H1 (cell line): ENCODE data around the gene NUP85. TPM values are rescaled to one million over a fixed set of nuclear protein-coding genes. Genes with fewer than 3 reads are reported as not detected.

Experiments used
- CTCF ChIA-PET: fragments of 300-600 bp; sonication (Branson Sonifier 250); formaldehyde crosslinking; loops from one replicate; lab custom pipeline; 2021; ENCODE audit not compliant: partially characterized antibody; lab: Charles Lee
- POLR2A ChIA-PET: fragments of 300-600 bp; sonication (Branson Sonifier 250); formaldehyde crosslinking; loops from one replicate; lab custom pipeline; 2021; ENCODE audit warnings: inconsistent platforms; ENCODE audit not compliant: partially characterized antibody; lab: Charles Lee
- DNase-seq, 2 experiments: peaks; one replicate each; pipeline versions ENCODE4 v3.0.0 to v3.0.0-alpha.2; 2010 to 2022; ENCODE audit warnings: low spot score in 2 of 2, low read depth in 1 of 2, mixed read lengths in 1 of 2
- FAIRE-seq: peaks from 2 replicates; lab custom pipeline; 2011; peaks lifted over from hg19 to GRCh38; lab: Jason Lieb, UNC
- H2AFZ ChIP-seq: 2 replicates; pipeline ENCODE4 v1.8.1; 2012; ENCODE audit warnings: low read length, inconsistent platforms
- H2AK5ac ChIP-seq: 2 replicates; pipeline ENCODE4 v1.6.1; 2013; ENCODE audit warnings: low read depth, low read length
- H2BK120ac ChIP-seq: replicated peaks from 2 replicates; pipeline ENCODE3; 2013; ENCODE audit warnings: low read depth, low read length, inconsistent platforms
- H2BK12ac ChIP-seq: 2 replicates; pipeline ENCODE4 v1.6.1; 2013; ENCODE audit warnings: low read depth, low read length
- H2BK15ac ChIP-seq: 2 replicates; pipeline ENCODE4 v1.6.1; 2013; ENCODE audit warnings: low read length
- H2BK20ac ChIP-seq: 2 replicates; pipeline ENCODE4 v1.6.1; 2013; ENCODE audit warnings: low read length
- H2BK5ac ChIP-seq: 2 replicates; pipeline ENCODE4 v1.6.1; 2013; ENCODE audit warnings: low read depth, low read length
- H3K14ac ChIP-seq: 2 replicates; pipeline ENCODE4 v1.6.1; 2013; ENCODE audit warnings: inconsistent platforms; ENCODE audit not compliant: insufficient read length
- H3K18ac ChIP-seq: 2 replicates; pipeline ENCODE4 v1.6.1; 2013; ENCODE audit warnings: low read length; ENCODE audit errors: extremely low read depth
- H3K23ac ChIP-seq: 2 replicates; pipeline ENCODE4 v1.6.1; 2013; ENCODE audit warnings: inconsistent platforms; ENCODE audit not compliant: insufficient read length
- H3K23me2 ChIP-seq: 2 replicates; pipeline ENCODE4 v1.6.1; 2013; ENCODE audit warnings: low read depth, low read length
- H3K27ac ChIP-seq: 2 replicates; pipeline ENCODE4 v1.6.1; 2011; ENCODE audit warnings: low read depth, low read length, inconsistent platforms
- H3K27me3 ChIP-seq, 4 experiments: replicated peaks in 1 of 4; 1 replicate in 1 of 4; 2 replicates in 3 of 4; pipeline versions ENCODE4 v1.6.1 to v1.8.1; 2011 to 2013; ENCODE audit warnings: low read length in 3 of 4, mild to moderate bottlenecking in 3 of 4, inconsistent platforms in 2 of 4, mixed read lengths in 2 of 4, moderate library complexity in 1 of 4; ENCODE audit not compliant: control insufficient read depth in 3 of 4, insufficient read depth in 3 of 4; ENCODE audit errors: extremely low read depth in 1 of 4
- H3K36me3 ChIP-seq, 4 experiments: 2 replicates each; pipeline versions ENCODE4 v1.6.1 to v1.8.1; 2011 to 2013; ENCODE audit warnings: mild to moderate bottlenecking in 4 of 4, low read length in 3 of 4, moderate library complexity in 2 of 4, control low read depth in 1 of 4, inconsistent platforms in 1 of 4; ENCODE audit not compliant: insufficient read depth in 4 of 4, control insufficient read depth in 2 of 4
- H3K4ac ChIP-seq: replicated peaks from 2 replicates; pipeline ENCODE3; 2013; ENCODE audit warnings: low read length, low read depth, mixed read lengths, inconsistent platforms; ENCODE audit not compliant: insufficient read length
- H3K4me1 ChIP-seq, 4 experiments: replicated peaks in 1 of 4; 1 replicate in 1 of 4; 2 replicates in 3 of 4; pipeline versions ENCODE4 v1.6.1 to v1.8.1; 2011 to 2013; ENCODE audit warnings: low read length in 3 of 4, inconsistent platforms in 2 of 4, mixed read lengths in 1 of 4; ENCODE audit not compliant: insufficient read depth in 4 of 4, control insufficient read depth in 3 of 4
- H3K4me2 ChIP-seq, 2 experiments: 2 replicates each; pipeline versions ENCODE4 v1.6.1 to v1.8.1; 2011 to 2013; ENCODE audit warnings: low read depth in 2 of 2, low read length in 2 of 2, control low read depth in 1 of 2, inconsistent platforms in 1 of 2, mild to moderate bottlenecking in 1 of 2; ENCODE audit not compliant: insufficient read depth in 1 of 2
- H3K4me3 ChIP-seq, 4 experiments: fragments of 200-600, 300-600 bp in 1 of 4; sonication (generic), shearing (Covaris generic), sonication (Bioruptor Twin) in 1 of 4; 2 replicates each; pipeline versions ENCODE4 v1.5.1 to v1.8.1; 2011 to 2016; ENCODE audit warnings: low read length in 4 of 4, low read depth in 3 of 4, control low read depth in 2 of 4, inconsistent platforms in 2 of 4, mild to moderate bottlenecking in 2 of 4, mixed read lengths in 1 of 4, moderate library complexity in 1 of 4; ENCODE audit not compliant: insufficient read depth in 2 of 4; ENCODE audit errors: extremely low read depth in 1 of 4
- H3K56ac ChIP-seq: replicated peaks from 2 replicates; pipeline ENCODE3; 2013; ENCODE audit warnings: low read depth, mild to moderate bottlenecking, mixed read lengths, low read length, inconsistent platforms; ENCODE audit not compliant: insufficient read length
- H3K79me1 ChIP-seq: 2 replicates; pipeline ENCODE4 v1.6.1; 2013; ENCODE audit warnings: low read depth, low read length, control low read depth
- H3K79me2 ChIP-seq, 2 experiments: 2 replicates each; pipeline versions ENCODE4 v1.6.1 to v1.8.1; 2012 to 2013; ENCODE audit warnings: low read length in 2 of 2, mild to moderate bottlenecking in 2 of 2, inconsistent platforms in 1 of 2; ENCODE audit not compliant: insufficient read depth in 2 of 2, control insufficient read depth in 1 of 2
- H3K9ac ChIP-seq, 4 experiments: replicated peaks in 1 of 4; 1 replicate in 1 of 4; 2 replicates in 3 of 4; pipeline versions ENCODE4 v1.6.1 to v1.8.1; 2011 to 2013; ENCODE audit warnings: low read depth in 3 of 4, low read length in 3 of 4, control low read depth in 2 of 4, mild to moderate bottlenecking in 2 of 4, moderate library complexity in 2 of 4, inconsistent platforms in 1 of 4; ENCODE audit errors: extremely low read depth in 1 of 4
- H3K9me3 ChIP-seq, 2 experiments: 2 replicates each; pipeline versions ENCODE4 v1.6.1 to v1.8.1; 2012 to 2013; ENCODE audit warnings: mild to moderate bottlenecking in 2 of 2, moderate library complexity in 2 of 2, control low read depth in 1 of 2, inconsistent platforms in 1 of 2, low read depth in 1 of 2, low read length in 1 of 2, mixed read lengths in 1 of 2; ENCODE audit not compliant: insufficient read depth in 2 of 2
- H4K20me1 ChIP-seq, 2 experiments: replicated peaks in 1 of 2; 2 replicates each; pipeline versions ENCODE3 to v1.8.1; 2011 to 2013; ENCODE audit warnings: inconsistent platforms in 2 of 2, low read length in 2 of 2, mild to moderate bottlenecking in 1 of 2; ENCODE audit not compliant: insufficient read depth in 2 of 2, control insufficient read depth in 1 of 2
- H4K5ac ChIP-seq: 2 replicates; pipeline ENCODE4 v1.6.1; 2013; ENCODE audit warnings: low read length, low read depth, mixed read lengths, inconsistent platforms; ENCODE audit not compliant: insufficient read length
- H4K8ac ChIP-seq: 2 replicates; pipeline ENCODE4 v1.8.0; 2013; ENCODE audit warnings: mild to moderate bottlenecking, moderate library complexity, low read length, inconsistent platforms; ENCODE audit not compliant: insufficient read depth; ENCODE audit errors: extremely low read depth
- H4K91ac ChIP-seq: replicated peaks from 2 replicates; pipeline ENCODE3; 2013; ENCODE audit warnings: low read length, mixed read lengths, inconsistent platforms; ENCODE audit not compliant: insufficient read length
- BACH1 ChIP-seq: IDR thresholded peaks from 2 replicates; pipeline ENCODE4 v1.6.1; 2012; ENCODE audit warnings: low read length, improper control_type of control experiment
- BCL11A ChIP-seq, 2 experiments: IDR thresholded peaks; one replicate each; pipeline ENCODE4 v1.6.1; 2011; ENCODE audit warnings: low read depth in 2 of 2, low read length in 2 of 2, mild to moderate bottlenecking in 2 of 2
- BRCA1 ChIP-seq: IDR thresholded peaks from 2 replicates; pipeline ENCODE4 v1.6.1; 2012; ENCODE audit warnings: low read depth, low read length, improper control_type of control experiment
- E2F6 ChIP-seq: IDR thresholded peaks from 2 replicates; pipeline ENCODE4 v1.6.1; 2012; ENCODE audit warnings: inconsistent platforms
- EZH2 ChIP-seq: fragments of 200-600 bp; sonication (generic); IDR thresholded peaks from 2 replicates; pipeline ENCODE4 v1.7.1; 2012; ENCODE audit warnings: low read depth, mild to moderate bottlenecking, moderate library complexity, low read length, inconsistent platforms; ENCODE audit not compliant: severe bottlenecking
- FOSL1 ChIP-seq: IDR thresholded peaks from 2 replicates; pipeline ENCODE4 v1.6.1; 2011; ENCODE audit warnings: mild to moderate bottlenecking, low read depth, low read length, moderate library complexity; ENCODE audit not compliant: insufficient read depth
- NANOG ChIP-seq: IDR thresholded peaks from 2 replicates; pipeline ENCODE4 v1.6.1; 2011; ENCODE audit warnings: low read length, low read depth, mild to moderate bottlenecking, inconsistent platforms; ENCODE audit not compliant: insufficient read depth, poor library complexity, severe bottlenecking
- NRF1 ChIP-seq: IDR thresholded peaks from 2 replicates; pipeline ENCODE4 v1.6.1; 2011; ENCODE audit warnings: mild to moderate bottlenecking, low read depth, low read length, improper control_type of control experiment
- SP2 ChIP-seq: IDR thresholded peaks from 2 replicates; pipeline ENCODE4 v1.6.1; 2012; ENCODE audit warnings: mild to moderate bottlenecking, low read length, inconsistent platforms
- SP4 ChIP-seq: IDR thresholded peaks from 2 replicates; pipeline ENCODE4 v1.6.1; 2012; ENCODE audit warnings: low read length, inconsistent platforms
- TAF1 ChIP-seq: IDR thresholded peaks from 2 replicates; pipeline ENCODE4 v1.6.1; 2011; ENCODE audit warnings: mild to moderate bottlenecking, low read depth, low read length
- USF2 ChIP-seq: IDR thresholded peaks from 2 replicates; pipeline ENCODE4 v1.6.1; 2011; ENCODE audit warnings: low read length, improper control_type of control experiment
- WGBS, 2 experiments: shearing (Covaris generic) in 1 of 2; methylation state at CpG; one replicate each; pipeline versions ENCODE4 v1.1.6 to v1.1.7; 2013 to 2015; ENCODE audit warnings: low lambda C conversion rate in 2 of 2, mixed read lengths in 2 of 2, inconsistent platforms in 1 of 2, low coverage in 1 of 2, missing lambda C conversion rate in 1 of 2; ENCODE audit not compliant: insufficient replicate concordance in 2 of 2, insufficient coverage in 1 of 2, insufficient read length in 1 of 2; ENCODE audit errors: extremely low coverage in 1 of 2, missing lambda C conversion rate in 1 of 2; 5-methylcytosine and 5-hydroxymethylcytosine counted together
- polyA plus RNA-seq, 7 experiments: library from polyadenylated mRNA; depleted of rRNA in 3 of 7; stranded (reverse) in 5 of 7; unstranded in 2 of 7; fragments of >200 nt in 5 of 7; fragments of 200-250 nt in 2 of 7; gene quantifications; 1 replicate in 5 of 7; 2 replicates in 1 of 7; 4 replicates in 1 of 7; pipeline versions ENCODE4 v1.2.1 to v1.2.3, GENCODE V29; 2011 to 2013; ENCODE audit warnings: missing spikeins in 2 of 7, mixed read lengths in 2 of 7
- total RNA-seq: library from RNA; stranded (reverse); fragmentation: NEBNext Ultra II Directional; extraction: Animal tissue kit (Norgen Biotek cat#: 25700); gene quantifications from 2 replicates; pipeline ENCODE4 v1.2.1, GENCODE V29; 2021

The NUP85 gene
- total and polyA plus RNA-seq, 2 of the 8 experiments (the other 6 are each of a cell fraction or from before 2014, with no cell fraction given): 98.5 to 154 TPM

- no peak overlapping the region for H2BK12ac ChIP-seq
Observed at GRCh38 chr17:75232786-75233185, 27.3 kb downstream of the NUP85 start.

More at GRCh38 chr17:75232786-75233185, 27.3 kb downstream of the NUP85 start:
- 93% methylated on average over 13 of the region's 13 CpGs; no CpG with 5 or more reads in 1 of the 2 experiments for WGBS, 2 experiments
- H3K4me1 ChIP-seq: no peaks in the 10 kb centered on the region
- H3K23ac ChIP-seq: no peak overlapping the region
- H3K36me3 ChIP-seq: peaks cover 23 to 78% (median 70%) of the 10 kb centered on the region in 4 experiments
- H3K9me3 ChIP-seq: no peaks in the 10 kb centered on the region
- no peaks in the 10 kb centered on the region for H3K79me1 ChIP-seq
- H3K79me2 ChIP-seq: no peaks in the 10 kb centered on the region
- no peak overlapping the region for H3K27ac ChIP-seq
- H3K4ac ChIP-seq: no peak overlapping the region
- no peak overlapping the region for H2AFZ ChIP-seq
- peaks cover 0 to 13% of the 10 kb centered on the region in 2 experiments for H4K20me1 ChIP-seq
- no peaks in the 10 kb centered on the region for H3K27me3 ChIP-seq
- no peak overlapping the region for H2BK120ac ChIP-seq
- no peak overlapping the region for H4K91ac ChIP-seq
- no peak overlapping the region for H3K56ac ChIP-seq
- no peak overlapping the region for H2AK5ac ChIP-seq
- H2BK15ac ChIP-seq: no peak overlapping the region
- no peak overlapping the region; the same call in 1 of the 2 replicates for H4K8ac ChIP-seq
- ChIA-PET CTCF (interaction anchor here (0.7 to 6.9 kb wide), 3 partner anchors 8 to 312 kb away, joined by 3 to 84 read pairs (median 3); no protein-coding TSS in a partner anchor), POLR2A (interaction anchor here (1.0 to 1.1 kb wide), 2 partner anchors 13 to 15 kb away, joined by 4 read pairs; no protein-coding TSS in a partner anchor)
- no peak for TF ChIP-seq USF2
- no peak for TF ChIP-seq SP2
- TF ChIP-seq SP4: no peak
- no peak for TF ChIP-seq NRF1
- no peak for TF ChIP-seq BRCA1
- TF ChIP-seq E2F6: no peak
- TF ChIP-seq EZH2: no peak
- no peak for TF ChIP-seq BACH1
- no peak for TF ChIP-seq NANOG
- TF ChIP-seq FOSL1: no peak
- TF ChIP-seq TAF1: no peak
- no peak for TF ChIP-seq BCL11A (IDR thresholded peaks at IDR 0.05; ENCODE audit: low read depth in 2 of 2, low read length in 2 of 2)
- FAIRE-seq: no peak
- no peak overlapping the region for H3K4me2 ChIP-seq
- no peak overlapping the region for H2BK20ac ChIP-seq
- DNase-seq: no peak
- no peak overlapping the region for H3K4me3 ChIP-seq
- H3K14ac ChIP-seq: no peak overlapping the region
- H2BK5ac ChIP-seq: no peak overlapping the region
- no peaks in the 10 kb centered on the region for H3K23me2 ChIP-seq
- no peak overlapping the region for H3K9ac ChIP-seq
- H4K5ac ChIP-seq: no peak overlapping the region
- H3K18ac ChIP-seq: no peak overlapping the region
